GM18505 (cell line): ENCODE measurements around the gene CCL4.
"Not testable (repeated sequence)": the region's sequence is repeated elsewhere in the genome, so short reads cannot be mapped to it uniquely, and the experiment has no call there.

Source experiments
- ATAC-seq: cut with Tn5 transposase; IDR thresholded peaks from one replicate; pipeline ENCODE4 v1.9.1; 2021; ENCODE audit not compliant: unreplicated experiment
- POLR2A ChIP-seq: IDR thresholded peaks from 4 replicates; pipeline ENCODE4 v1.6.1; 2011; ENCODE audit warnings: borderline replicate concordance; ENCODE audit not compliant: insufficient read depth, insufficient read length; ENCODE audit errors: extremely low read depth

Gene CCL4

DNA sequence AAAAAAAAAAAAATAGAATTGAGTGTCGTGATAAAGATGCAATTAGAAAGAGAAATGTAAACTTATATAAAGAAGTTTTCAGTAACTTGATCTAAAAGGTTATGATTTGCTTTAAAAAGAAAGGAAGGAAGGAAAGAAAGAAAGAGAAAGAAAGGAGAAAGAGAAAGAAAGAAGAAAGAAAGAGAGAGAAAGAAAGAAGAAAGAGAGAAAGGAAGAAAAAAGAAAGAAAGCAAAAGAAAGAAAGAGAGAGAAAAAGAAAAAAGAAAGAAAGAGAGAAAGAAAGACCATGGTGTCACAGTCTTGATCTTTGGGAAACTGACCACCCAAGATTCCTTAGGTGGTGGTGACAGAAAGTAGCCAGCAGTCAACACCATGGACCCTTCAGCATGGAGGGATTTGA is 9.4 kb upstream of the CCL4 start:
- no peak for ATAC-seq
- no peak for TF ChIP-seq POLR2A

DNA sequence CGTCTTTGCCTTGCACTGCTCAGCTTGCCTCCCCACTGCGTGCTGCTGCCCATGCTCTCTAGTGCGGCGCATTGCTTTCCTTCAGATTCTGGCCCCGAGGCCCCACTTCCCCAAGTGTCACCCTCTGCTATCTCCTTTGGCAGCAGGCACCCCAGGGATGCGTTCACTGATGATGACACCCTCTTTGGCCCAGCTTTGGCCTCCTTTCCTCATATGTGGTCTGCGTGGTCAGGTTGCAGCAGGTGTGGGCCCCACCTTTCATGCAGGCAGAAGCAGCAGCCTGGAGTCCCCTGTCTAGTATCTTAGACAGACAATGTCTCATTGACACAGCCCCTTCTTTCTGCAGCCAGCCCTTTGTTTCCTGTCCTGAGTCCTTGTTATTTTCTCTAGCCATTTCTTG is 8.9 kb upstream of the CCL4 start:
- no peak for ATAC-seq
- TF ChIP-seq POLR2A: no peak

DNA sequence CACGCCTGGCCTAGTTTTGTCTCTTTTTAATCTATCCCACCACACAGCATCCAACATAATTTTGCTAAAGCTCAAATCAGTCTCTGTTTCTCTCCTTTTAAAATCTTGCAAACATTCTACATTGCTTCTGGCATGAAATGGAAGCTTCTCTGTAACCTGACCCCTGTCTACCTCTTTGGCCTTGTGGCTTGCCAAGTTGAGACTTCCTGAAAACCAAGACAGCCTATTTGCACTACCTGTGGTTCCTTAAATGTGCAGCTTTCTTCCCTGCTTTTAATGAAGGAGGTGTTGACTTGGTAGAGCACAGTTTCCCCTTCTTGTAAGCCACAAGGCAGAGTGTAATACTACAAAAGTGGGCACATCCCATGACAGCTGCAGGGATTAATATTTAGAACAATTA is 7.6 kb upstream of the CCL4 start:
- ATAC-seq: no peak
- no peak for TF ChIP-seq POLR2A

DNA sequence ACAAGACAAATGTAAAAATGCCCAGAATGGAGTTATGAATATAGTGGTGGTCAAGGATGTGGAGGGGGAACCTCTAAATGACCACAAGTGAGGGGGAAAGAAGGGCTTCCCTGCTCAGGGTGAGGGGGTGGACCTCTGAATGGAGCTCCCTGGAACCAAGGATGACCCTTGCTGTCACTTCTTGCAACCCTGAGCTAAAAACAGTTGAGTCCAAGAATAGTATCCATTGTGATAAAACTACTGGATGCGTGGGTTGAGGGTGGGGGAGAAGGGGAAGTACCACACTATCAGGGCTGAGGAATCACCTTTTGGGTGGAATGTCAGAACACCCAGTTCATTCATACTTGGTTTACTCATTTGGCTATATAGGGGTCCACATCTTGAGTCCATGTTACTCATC is 4.6 kb upstream of the CCL4 start:
- ATAC-seq: not testable (repeated sequence)

GRCh38 chr17:36104246-36104645 is 619 bp downstream of the CCL4 start:
- ATAC-seq: not testable (repeated sequence)

DNA sequence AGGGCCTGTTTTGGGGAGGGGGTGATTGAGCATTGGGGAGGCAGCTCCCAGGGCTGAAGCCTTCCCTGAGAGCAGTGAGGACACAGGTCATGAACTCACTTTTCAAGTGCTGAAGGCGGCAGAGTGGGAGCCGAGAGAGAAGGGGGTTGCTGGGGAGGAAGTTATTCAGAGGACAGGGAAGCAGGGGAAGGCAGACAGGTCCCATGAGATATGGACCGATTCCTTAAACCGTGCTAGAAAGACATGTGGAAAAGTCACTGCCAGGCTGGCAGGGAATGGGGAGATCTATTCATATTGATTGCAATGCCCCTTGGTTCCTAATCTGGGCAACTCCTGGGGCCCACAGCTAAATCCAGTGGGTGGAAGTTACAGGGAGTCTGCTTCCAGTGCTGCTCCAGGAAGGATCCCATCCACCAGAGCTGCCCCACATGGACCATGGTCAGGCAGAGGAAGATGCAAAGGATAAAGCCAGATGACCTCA is 1.1 kb downstream of the CCL4 start:
- ATAC-seq: no peak

DNA sequence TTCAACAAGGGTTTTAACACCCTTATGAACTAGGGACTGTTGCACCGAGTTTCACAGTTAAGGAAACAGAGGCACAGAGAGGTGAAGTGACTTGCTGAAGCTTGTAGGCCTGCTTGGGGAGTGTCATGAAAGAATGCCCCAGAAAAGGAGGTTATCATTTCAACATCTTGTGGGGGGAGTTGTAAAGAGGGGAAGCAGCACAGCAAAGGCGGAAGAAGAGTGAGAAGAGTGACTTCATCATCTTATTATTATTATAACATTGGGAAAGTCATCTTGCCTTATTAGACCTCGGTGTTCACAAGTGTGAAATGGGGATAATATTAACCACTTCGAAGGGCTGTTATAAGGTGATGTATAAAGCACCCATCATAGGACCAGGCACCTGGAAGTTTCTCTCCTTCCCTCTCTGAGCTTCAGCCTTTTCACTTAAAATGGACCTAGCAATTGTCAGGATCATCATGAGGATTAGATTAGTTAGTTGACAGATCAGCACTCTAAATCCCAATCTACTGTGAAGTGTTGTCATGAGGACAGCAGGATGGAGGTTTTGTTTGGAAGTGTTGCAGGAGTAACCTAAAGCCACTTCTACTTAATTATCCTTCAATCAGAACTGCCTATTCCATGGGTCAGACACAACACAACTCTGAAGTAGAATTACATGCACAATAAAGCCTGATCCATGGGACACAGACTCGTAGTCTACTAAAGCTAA is 2.3 kb downstream of the CCL4 start:
- peak; percentile 49 for TF ChIP-seq POLR2A
- no peak for ATAC-seq

More for the DNA sequence above, 1.1 kb downstream of the CCL4 start:
- peak; percentile 40 for TF ChIP-seq POLR2A

DNA sequence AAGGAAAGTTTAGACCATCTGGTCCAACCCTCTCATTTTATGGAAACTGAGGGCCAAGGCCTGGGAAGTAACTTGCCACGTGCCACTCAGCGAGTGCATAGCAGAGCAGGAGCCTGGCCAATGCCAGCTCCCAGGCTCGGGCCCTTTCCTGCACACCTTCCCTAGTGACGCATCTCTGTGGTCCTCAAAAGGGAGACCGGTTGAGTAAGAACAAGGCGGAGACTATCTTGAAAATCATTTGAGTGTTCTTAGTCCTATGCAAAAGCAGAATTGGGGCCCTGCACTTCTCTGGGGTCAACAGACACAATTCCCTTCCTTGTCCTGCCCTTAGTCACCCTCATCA is 2.8 kb downstream of the CCL4 start:
- ATAC-seq: no peak
- TF ChIP-seq POLR2A: no peak

DNA sequence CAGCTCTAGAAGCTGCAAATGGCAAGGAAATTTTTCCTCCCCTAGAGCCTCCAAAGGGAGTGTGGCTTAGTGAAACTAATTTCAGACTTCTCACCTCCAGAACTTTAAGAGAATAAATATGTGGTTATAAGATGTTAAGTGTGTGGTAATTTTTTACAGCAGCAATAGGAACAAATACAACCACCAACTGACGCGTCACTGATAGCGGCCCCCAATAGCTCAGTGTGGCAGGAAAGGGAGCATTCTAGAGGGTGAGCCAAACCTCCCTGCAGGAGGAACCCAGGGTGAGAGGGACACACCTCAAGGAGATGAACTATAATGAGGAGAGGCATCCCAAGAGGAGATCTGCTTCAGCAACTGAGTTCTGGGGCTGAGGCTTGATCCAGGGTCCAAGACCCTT is 4.0 kb downstream of the CCL4 start:
- no peak for TF ChIP-seq POLR2A
- no peak for ATAC-seq

GRCh38 chr17:36108265-36108664 is 4.6 kb downstream of the CCL4 start:
- ATAC-seq: not testable (repeated sequence)

DNA sequence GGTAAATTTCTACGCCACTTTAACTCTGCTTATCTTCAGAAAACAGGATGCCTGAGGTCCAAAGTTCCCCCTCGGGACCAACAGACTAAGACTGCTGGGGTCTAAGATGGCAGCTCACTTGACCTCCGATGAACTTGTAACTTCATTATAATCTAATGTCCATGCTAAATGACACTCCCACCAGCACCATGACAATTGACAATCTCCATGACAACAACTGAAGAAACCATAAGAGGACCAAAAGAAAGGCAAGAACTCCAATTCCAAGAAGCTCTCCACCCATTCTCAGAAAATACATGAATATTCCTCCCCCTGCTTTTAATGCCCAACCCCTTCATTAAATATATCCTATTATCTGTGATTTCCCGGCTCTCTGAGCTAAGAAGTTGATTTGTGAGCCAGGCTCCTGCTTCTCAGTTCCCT is 7.5 kb downstream of the CCL4 start:
- no peak for TF ChIP-seq POLR2A
- no peak for ATAC-seq

DNA sequence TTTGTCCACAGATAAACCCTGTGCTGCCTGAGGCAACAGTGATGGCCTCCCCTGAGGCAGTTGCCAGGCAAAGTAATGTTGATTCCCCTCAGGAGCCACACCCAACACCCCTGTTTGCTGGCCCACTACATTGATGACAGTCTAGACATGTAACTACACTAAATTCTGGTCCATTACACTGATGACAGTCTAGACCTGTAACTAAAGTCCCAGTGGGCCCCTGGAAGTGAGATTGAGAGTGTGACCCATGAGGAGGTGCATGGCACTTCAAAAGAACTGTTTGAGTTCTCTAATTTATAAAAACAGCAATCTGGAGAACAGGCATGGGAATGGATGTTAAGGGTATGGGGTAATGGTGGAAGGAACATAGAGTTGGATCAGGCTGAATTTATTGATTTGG is 8.9 kb downstream of the CCL4 start:
- no peak for TF ChIP-seq POLR2A
- ATAC-seq: no peak

DNA sequence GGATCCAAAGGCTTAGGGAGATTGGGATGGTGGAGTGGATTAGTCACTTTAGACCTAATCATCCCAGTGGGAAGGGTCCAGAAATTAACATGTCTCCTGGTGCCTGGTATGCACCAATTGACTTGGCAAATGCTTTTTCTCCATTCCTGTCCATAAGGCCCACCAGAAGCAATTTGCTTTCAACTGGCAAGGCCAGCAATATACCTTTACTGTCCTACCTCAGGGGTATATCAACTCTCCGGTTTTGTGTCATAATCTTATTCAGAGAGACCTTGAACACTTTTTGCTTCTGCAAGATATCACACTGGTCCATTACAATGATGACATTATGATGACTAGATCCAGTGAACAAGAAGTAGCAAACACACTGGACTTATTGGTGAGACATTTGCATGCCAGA is 9.5 kb downstream of the CCL4 start:
- not testable (repeated sequence) for ATAC-seq

GRCh38 chr17:36114971-36115648 is 11.5 kb downstream of the CCL4 start:
- not testable (repeated sequence) for ATAC-seq

GRCh38 chr17:36115649-36115977 is 12.0 kb downstream of the CCL4 start:
- not testable (repeated sequence) for ATAC-seq
